Ishikawa (cell line): ENCODE results near the gene UQCC2.

ENCODE experiments used
- CEBPB ChIP-seq: IDR thresholded peaks from 2 replicates; pipeline ENCODE4 v1.6.1; 2012
- CREB1 ChIP-seq: IDR thresholded peaks from 2 replicates; pipeline ENCODE4 v1.6.1; 2012; ENCODE audit warnings: low read depth
- EGR1 ChIP-seq: IDR thresholded peaks from 2 replicates; pipeline ENCODE4 v1.6.1; 2012
- EP300 ChIP-seq: IDR thresholded peaks from 2 replicates; pipeline ENCODE4 v1.6.1; 2012; ENCODE audit warnings: borderline replicate concordance
- FOXM1 ChIP-seq: IDR thresholded peaks from 2 replicates; pipeline ENCODE4 v1.6.1; 2012; ENCODE audit warnings: low read depth, borderline replicate concordance
- MAX ChIP-seq: IDR thresholded peaks from 2 replicates; pipeline ENCODE4 v1.6.1; 2012
- NFIC ChIP-seq: IDR thresholded peaks from 2 replicates; pipeline ENCODE4 v1.6.1; 2012
- RAD21 ChIP-seq: IDR thresholded peaks from 2 replicates; pipeline ENCODE4 v1.6.1; 2012; ENCODE audit warnings: low read depth
- REST ChIP-seq: IDR thresholded peaks from 2 replicates; pipeline ENCODE4 v1.6.1; 2012; ENCODE audit warnings: low read depth, mild to moderate bottlenecking
- TAF1 ChIP-seq: IDR thresholded peaks from 2 replicates; pipeline ENCODE4 v1.6.1; 2012; ENCODE audit warnings: low read depth, mild to moderate bottlenecking
- TCF12 ChIP-seq: IDR thresholded peaks from 2 replicates; pipeline ENCODE4 v1.6.1; 2012; ENCODE audit warnings: low read depth
- TEAD4 ChIP-seq: IDR thresholded peaks from 2 replicates; pipeline ENCODE4 v1.6.1; 2012
- USF1 ChIP-seq: IDR thresholded peaks from 2 replicates; pipeline ENCODE4 v1.6.1; 2012
- YY1 ChIP-seq: IDR thresholded peaks from 2 replicates; pipeline ENCODE4 v1.6.1; 2012; ENCODE audit warnings: low read depth
- ZBTB7A ChIP-seq: IDR thresholded peaks from 2 replicates; pipeline ENCODE4 v1.6.1; 2012; ENCODE audit warnings: low read depth

Gene UQCC2

GRCh38 chr6:33664506-33665057, 46.9 kb downstream of the UQCC2 start:
- no peak for TF ChIP-seq CEBPB
- TF ChIP-seq ZBTB7A = no peak
- TF ChIP-seq NFIC = no peak
- no peak for TF ChIP-seq YY1
- no peak for TF ChIP-seq REST
- TF ChIP-seq CREB1 = no peak
- no peak for TF ChIP-seq MAX
- no peak for TF ChIP-seq TAF1
- TF ChIP-seq FOXM1 = no peak
- TF ChIP-seq RAD21 = no peak
- TF ChIP-seq EP300 = no peak
- TF ChIP-seq EGR1 = no peak
- TF ChIP-seq TEAD4 = no peak
- TF ChIP-seq USF1 = no peak

GRCh38 chr6:33663727-33664449, 47.6 kb downstream of the UQCC2 start:
- no peak for TF ChIP-seq FOXM1
- TF ChIP-seq USF1 = no peak
- no peak for TF ChIP-seq CEBPB
- no peak for TF ChIP-seq RAD21
- no peak for TF ChIP-seq CREB1

- TF ChIP-seq ZBTB7A (no peak), TCF12 (no peak), RAD21 (no peak)
These were observed 48.5 kb downstream of the UQCC2 start for GRCh38 chr6:33663028-33663427.

GRCh38 chr6:33662318-33662717, 49.2 kb downstream of the UQCC2 start:
- TF ChIP-seq RAD21 (no peak), EP300 (no peak), TAF1 (no peak), TEAD4 (no peak), CEBPB (no peak), FOXM1 (no peak), CREB1 (no peak), ZBTB7A (no peak), EGR1 (no peak), YY1 (no peak), TCF12 (no peak), MAX (no peak), NFIC (no peak), REST (no peak), USF1 (no peak)

GRCh38 chr6:33661106-33661838, 50.2 kb downstream of the UQCC2 start:
- TF ChIP-seq TAF1 (no peak), NFIC (peak; percentile 66), TCF12 (0 out of 2 replicates have a peak, but pooled peaks have one; percentile 31), EP300 (0 out of 2 replicates have a peak, but pooled peaks have one; percentile 19), REST (no peak), CEBPB (no peak), CREB1 (no peak)
